NOMO-1 treated with DMSO at 0.1 percent for 48 hours (cell line): ENCODE data around the gene SH3RF2.

Experiments used
- DNase-seq: peaks from one replicate; lab custom pipeline; 2025; ENCODE audit not compliant: unreplicated experiment; lab: John Stamatoyannopoulos, UW

The SH3RF2 gene

GRCh38 chr5:146032911-146033310, 96.5 kb downstream of the SH3RF2 start:
- DNase-seq: no peak

GRCh38 chr5:146034127-146034526, 97.7 kb downstream of the SH3RF2 start:
- no peak for DNase-seq

DNA sequence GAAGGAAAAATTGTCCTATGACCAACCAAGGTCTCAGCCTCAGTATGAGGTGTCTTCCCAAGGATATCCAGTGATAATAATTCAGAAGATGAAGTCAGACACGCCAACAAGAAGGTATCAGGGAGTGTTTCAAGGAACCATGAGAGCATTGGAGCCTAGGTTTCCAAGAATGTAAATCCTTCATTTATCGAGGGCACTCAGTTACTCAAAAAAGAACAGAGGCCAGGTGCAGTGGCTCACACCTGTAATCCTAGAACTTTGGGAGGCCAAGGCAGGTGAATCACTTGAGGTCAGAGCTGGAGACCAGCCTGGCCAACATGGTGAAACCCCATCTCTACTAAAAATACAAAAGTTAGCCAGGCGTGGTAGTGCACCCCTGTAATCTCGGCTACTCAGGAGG, 98.2 kb downstream of the SH3RF2 start:
- DNase-seq: no peak

GRCh38 chr5:146039420-146039819, 103.0 kb downstream of the SH3RF2 start:
- peak; percentile 74 for DNase-seq

DNA sequence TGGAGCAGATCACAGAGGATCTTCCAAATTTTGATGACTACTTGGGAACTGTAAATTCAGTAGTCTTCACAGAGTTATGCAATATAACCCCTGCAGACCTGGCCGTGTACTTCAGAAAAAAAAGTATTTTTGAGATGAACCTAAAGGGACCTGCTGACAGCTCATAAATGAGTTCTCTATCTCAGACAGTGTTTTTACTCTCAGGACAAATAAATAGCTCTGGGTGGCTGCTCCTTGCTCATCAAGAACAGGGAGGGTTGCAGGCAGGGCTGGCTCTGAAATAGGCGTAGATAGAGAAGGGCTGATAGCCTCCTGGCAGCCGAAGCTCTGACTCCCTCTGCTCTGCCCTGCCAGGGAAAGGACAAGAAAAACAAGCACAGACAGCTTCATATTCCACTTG, 104.1 kb downstream of the SH3RF2 start:
- peak; percentile 22 for DNase-seq

GRCh38 chr5:146041180-146041789, 104.9 kb downstream of the SH3RF2 start:
- DNase-seq: no peak

- DNase-seq: no peak
Observed at GRCh38 chr5:146042628-146043279, 106.4 kb downstream of the SH3RF2 start.

DNA sequence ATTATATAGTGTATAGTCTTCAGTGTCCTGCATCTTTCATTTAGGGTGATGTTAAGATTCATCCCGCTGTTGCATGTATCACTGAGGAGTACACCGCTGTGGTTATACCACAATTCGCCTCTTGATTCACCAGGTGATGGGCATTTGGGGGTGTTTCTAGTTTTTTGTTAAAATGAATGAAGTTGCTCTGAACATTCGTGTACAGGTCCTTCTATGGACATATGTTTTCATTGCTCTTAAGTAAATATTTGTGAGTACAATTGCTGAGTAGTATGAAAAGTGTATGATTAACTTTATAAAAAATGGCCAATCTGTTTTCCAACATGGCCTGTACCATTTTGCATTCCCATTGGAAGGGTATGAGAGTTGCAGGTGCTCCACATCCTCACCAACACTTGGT, 107.3 kb downstream of the SH3RF2 start:
- DNase-seq: no peak

- no peak for DNase-seq
Observed at GRCh38 chr5:146047396-146047795, 111.0 kb downstream of the SH3RF2 start.

DNA sequence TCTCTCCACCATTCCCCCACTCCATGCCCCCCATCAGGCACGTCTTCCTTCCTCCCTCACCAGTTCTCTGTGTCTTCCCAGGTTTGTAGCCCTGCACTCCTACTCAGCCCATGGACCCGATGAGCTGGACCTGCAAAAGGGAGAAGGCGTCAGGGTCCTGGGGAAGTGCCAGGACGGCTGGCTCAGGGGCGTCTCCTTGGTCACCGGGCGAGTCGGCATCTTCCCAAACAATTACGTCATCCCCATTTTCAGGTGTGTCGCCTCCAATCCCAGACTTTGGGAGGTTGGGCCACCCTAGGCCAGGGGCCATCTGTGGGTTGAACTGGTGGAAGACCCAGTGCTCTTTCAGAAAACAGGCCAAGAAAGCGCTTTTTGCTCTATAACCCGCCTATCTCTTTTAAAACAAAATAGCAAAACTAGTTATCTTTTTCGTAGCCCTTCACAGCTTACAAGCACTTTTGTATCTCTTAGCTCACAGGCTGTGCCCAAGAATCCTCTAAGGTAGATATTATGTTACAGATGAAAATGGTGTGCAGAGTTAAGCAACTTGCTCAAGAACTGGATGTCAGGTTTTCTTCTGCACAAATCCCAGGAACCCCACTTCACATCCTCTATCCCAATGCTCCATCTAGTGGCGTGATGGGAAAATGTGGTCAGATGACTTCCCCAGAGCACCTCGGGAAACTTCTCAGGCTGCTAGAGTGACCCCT, 112.8 kb downstream of the SH3RF2 start:
- DNase-seq: peak; percentile 48

GRCh38 chr5:146049704-146050026, 113.3 kb downstream of the SH3RF2 start:
- DNase-seq: no peak

GRCh38 chr5:146050086-146050485, 113.7 kb downstream of the SH3RF2 start:
- DNase-seq: no peak

DNA sequence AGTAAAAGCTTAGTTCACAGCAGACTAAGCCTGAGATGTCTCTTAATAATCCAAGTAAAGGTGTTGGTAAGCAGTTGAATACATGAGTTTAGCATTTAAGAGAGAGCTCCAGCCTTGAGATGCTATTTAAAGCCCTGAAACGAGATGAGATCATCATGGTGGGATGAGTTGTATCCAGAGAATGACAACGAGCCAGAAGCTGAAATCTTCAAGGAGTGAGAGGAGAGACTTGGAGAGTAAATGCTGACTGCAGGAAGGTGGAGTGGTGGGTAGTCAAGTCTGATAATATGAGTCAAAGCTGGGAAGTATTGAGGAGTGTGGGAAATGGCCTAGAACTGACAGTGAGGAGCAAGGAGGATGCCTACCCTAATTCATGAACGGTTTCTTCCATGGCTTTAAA, 115.3 kb downstream of the SH3RF2 start:
- DNase-seq: no peak

DNA sequence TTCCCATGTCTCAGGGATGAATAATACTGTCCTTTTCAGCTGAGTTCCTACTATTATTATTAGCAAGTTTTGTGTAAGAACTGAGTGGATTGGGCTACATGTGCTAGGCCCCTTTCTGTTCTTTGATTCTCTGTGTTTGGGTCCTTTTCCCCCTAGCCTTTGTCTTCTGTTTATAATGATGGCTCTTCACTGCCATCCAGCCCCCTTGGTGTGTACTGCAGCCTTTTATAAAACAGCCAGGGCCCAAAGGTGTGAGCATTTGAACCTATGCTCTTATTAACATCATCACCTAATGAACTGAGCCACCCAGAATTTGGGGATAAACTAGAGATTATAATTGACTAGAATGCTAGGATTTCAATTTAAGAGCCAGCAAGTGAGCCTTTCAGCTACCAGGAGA, 116.4 kb downstream of the SH3RF2 start:
- no peak for DNase-seq

GRCh38 chr5:146055432-146055831, 119.1 kb downstream of the SH3RF2 start:
- no peak for DNase-seq

DNA sequence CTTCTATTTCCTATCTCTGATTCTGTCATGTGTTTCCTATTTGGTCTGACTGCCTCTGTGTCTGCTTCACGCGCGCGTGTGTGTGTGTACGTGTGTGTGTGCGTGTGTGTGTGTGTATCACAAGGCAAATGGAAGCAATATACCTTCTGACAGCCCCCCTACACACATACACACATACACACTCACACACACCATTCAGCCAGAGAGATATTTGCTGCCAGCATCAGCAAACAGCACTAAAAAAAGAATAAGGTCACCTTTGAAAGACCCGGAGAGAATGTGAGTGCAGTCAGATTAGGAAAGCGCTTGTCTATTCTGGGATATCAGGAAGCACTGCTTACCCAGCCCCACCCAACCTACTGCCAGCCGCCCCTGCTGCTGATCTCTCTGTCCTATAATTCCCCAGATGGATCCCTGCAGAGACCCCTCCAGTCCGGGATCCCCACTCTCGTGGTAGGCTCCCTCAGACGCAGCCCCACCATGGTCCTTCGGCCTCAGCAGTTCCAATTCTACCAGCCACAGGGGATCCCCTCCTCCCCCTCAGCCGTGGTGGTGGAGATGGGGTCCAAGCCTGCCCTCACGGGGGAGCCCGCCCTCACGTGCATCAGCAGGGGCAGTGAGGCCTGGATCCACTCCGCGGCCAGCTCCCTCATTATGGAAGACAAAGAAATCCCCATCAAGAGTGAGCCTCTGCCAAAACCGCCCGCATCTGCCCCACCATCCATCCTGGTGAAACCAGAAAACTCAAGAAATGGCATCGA, 123.3 kb downstream of the SH3RF2 start:
- no peak for DNase-seq

GRCh38 chr5:146060221-146060585, 123.8 kb downstream of the SH3RF2 start:
- DNase-seq: no peak

GRCh38 chr5:146066968-146067367, 130.6 kb downstream of the SH3RF2 start:
- no peak for DNase-seq

DNA sequence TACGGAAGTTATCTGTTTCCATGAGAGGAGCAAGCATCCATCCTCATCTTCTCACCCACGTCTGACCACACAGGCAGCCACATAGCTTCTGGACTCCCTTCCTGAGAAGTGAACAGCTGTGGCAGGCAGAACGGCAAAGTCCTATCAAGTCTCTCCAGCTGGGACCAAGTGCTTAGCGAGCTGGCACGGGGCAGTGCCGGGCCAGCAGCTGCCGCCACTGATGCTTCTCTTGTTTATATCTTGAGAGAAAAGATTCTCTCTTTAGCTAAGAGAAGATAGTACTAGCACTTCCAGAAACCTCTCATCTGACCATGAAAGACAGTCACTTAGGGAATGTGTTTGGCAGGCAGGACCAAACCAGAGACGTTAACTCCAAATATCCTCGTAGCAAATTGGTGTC, 131.8 kb downstream of the SH3RF2 start:
- DNase-seq: no peak

DNA sequence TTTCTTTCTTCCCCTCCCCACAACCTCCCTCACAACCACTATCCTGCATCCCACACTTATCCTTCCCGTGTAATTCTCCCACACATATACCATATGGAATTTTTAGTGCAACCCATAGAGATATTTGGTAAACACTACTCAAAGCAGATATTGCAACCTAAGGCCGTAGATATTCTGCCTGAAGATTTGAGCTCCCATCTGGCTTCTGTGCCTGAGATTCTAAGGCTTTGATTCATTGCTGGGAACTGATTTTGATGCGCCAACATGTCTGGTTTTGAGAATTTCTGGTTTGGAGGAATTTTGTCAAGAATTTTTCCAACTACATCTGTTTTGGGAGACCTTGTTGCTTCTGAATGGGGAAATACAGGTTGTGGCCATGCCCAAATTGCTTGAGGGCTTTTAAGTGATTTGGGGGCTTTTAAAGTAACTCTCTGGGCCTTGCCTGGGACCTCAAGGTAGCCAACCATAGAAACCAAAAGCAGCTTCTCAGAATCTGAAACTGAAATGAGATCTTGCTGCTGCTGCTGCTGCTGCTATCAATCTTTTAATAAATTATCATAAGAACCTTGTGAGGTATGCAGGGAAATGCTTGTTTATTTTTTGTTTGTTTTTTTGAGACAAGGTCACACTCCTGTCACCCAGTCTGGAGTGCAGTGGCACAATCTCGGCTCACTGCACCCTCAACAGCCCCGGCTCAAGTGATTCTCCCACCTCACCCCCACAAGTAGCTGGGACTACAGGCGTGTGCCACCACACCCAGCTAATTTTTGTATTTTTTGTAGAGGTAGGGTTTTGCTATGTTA, 132.8 kb downstream of the SH3RF2 start:
- no peak for DNase-seq

GRCh38 chr5:146069780-146070099, 133.4 kb downstream of the SH3RF2 start:
- DNase-seq: no peak
